Raji (cell line): ENCODE measurements around the gene HYAL2.

Experiments
- POLR2A ChIP-seq: IDR thresholded peaks from 2 replicates; pipeline ENCODE4 v1.6.1; 2011; ENCODE audit warnings: low read depth, low read length, control low read depth; ENCODE audit not compliant: insufficient read depth

The HYAL2 gene

GRCh38 chr3:50278123-50278879, 44.2 kb downstream of the HYAL2 start:
- no peak for TF ChIP-seq POLR2A

DNA sequence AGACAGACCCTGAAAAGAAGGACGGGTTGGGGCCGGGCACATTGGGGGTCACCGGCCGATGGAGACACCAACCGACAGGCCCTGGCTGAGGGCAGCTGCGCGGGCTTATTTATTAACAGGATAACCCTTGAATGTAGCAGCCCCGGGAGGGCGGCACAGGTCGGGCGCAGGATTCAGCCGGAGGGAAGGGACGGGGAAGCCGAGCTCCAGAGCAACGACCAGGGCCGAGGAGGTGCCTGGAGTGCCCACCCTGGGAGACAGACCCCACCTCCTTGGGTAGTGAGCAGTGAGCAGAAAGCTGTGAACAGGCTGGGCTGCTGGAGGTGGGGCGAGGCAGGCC, 45.8 kb downstream of the HYAL2 start:
- no peak for TF ChIP-seq POLR2A

DNA sequence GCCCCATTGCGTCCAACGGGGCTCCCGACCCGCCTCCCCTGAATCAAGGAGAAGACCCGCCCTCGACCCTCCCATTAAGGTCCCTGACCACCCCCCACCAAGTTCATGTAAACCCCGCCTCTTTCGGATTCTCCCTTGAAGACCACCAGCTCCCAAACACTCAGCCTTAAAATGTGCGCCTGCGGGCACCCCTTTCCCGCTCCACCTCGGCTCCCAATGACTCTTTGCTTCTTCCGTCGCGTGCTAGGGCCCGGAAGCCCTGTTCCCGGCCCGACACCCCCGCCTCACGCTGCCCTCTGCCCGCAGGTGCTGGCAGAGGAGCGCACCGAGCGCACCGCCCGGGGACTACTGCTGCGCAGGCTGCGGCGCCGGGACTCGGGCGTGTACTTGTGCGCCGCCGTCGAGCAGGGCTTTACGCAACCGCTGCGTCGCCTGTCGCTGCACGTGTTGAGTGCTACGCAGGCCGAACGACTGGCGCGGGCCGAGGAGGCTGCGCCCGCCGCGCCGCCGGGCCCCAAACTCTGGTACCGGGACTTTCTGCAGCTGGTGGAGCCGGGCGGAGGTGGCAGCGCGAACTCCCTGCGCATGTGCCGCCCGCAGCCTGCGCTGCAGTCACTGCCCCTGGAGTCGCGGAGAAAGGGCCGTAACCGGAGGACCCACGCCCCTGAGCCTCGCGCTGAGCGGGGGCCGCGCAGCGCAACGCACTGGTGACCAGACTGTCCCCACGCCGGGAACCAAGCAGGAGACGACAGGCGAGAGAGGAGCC, 46.4 kb downstream of the HYAL2 start:
- no peak for TF ChIP-seq POLR2A

DNA sequence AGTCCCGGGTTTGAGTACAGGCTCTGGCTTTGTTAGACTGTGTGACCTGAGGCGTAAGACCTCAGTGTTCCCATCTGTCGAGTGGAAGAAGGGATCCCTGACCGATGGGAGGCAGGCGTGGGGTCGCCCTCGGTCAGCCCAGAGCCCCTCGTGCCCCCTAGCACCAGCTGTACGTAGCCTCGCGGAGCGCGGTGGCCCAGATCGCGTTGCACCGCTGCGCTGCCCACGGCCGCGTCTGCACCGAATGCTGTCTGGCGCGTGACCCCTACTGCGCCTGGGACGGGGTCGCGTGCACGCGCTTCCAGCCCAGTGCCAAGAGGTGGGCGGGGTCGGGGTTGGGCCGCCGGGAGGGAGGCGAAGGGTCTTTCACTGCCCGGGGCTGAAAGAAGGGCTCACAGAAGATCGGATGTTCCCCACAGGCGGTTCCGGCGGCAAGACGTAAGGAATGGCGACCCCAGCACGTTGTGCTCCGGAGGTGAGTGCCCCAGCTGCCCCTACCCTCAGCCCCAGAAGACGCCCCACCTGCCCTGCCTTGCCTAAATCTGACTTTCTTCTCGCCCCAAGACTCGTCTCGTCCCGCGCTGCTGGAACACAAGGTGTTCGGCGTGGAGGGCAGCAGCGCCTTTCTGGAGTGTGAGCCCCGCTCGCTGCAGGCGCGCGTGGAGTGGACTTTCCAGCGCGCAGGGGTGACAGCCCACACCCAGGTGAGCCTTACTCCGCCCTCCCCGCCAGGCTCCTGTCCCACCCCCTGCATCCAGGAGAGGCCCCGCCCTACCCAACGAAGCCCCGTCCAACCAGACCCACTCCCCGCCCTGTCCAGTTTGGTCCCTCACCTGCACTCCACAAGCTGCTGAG, 47.2 kb downstream of the HYAL2 start:
- TF ChIP-seq POLR2A = no peak

GRCh38 chr3:50274371-50275104, 48.0 kb downstream of the HYAL2 start:
- TF ChIP-seq POLR2A = no peak

DNA sequence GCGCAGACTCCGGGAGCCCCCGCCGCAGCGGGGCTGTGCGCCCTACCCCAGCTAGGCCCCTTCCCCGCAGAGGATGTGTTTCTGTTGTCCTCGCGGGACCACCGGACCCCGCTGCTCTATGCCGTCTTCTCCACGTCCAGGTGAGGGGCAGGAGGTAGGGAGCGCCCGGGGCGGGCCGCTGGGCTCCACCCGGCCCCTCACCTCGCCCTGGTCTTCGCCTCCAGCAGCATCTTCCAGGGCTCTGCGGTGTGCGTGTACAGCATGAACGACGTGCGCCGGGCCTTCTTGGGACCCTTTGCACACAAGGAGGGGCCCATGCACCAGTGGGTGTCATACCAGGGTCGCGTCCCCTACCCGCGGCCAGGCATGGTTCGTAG, 48.9 kb downstream of the HYAL2 start:
- TF ChIP-seq POLR2A = no peak

DNA sequence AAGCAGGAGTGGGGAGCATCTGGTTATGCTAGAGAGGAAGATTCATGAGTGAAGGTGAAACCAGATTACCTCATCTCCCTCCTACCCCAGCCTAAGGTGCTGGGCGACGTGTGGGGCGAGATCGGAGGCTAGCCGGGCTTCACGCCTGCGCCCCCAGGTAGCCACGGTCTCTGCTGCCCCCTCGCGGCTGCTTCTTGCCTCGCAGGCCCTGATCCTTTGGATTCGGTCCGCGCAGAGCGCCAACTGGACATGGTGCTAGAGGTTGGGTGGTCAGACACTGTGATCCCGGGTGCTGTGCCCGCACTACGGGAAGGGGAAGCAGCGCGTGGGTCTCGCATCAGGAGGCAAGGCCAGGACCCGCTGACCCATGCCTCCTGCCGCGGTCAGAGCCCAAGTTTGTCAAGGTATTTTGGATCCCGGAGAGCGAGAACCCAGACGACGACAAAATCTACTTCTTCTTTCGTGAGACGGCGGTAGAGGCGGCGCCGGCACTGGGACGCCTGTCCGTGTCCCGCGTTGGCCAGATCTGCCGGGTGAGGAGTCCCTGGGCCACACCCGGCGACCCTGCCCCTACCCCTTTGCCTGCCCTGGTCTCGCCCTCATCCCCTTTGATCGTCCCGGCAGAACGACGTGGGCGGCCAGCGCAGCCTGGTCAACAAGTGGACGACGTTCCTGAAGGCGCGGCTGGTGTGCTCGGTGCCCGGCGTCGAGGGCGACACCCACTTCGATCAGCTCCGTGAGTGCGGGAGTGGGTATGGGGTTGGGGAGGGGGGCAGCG, 49.4 kb downstream of the HYAL2 start:
- TF ChIP-seq POLR2A = no peak

DNA sequence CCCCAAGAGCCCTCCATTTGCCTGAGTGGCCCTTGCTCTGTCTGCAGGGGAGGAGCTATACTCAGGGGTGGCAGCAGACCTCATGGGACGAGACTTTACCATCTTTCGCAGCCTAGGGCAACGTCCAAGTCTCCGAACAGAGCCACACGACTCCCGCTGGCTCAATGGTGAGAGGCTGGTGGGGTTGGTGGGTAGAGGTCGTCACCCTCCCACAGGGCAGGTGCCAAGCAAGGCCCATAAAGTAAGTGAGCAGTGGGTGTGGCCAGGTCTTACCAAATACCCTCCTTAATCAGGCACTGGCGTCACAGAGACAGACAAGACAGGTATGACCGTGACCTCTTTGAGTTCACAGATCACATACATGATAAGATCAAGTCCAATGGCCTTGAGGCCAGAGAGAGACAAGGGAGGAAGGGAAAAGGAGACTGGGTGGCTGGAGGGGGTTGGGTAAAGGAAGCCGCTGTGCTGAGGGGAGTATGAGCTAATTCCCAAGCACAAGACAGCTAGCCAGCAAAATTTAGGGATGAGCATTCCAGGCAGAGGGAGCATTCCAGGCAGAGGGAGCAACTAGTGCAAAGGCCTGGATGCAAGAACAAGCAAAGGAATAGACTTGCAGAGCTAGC, 51.1 kb downstream of the HYAL2 start:
- no peak for TF ChIP-seq POLR2A

DNA sequence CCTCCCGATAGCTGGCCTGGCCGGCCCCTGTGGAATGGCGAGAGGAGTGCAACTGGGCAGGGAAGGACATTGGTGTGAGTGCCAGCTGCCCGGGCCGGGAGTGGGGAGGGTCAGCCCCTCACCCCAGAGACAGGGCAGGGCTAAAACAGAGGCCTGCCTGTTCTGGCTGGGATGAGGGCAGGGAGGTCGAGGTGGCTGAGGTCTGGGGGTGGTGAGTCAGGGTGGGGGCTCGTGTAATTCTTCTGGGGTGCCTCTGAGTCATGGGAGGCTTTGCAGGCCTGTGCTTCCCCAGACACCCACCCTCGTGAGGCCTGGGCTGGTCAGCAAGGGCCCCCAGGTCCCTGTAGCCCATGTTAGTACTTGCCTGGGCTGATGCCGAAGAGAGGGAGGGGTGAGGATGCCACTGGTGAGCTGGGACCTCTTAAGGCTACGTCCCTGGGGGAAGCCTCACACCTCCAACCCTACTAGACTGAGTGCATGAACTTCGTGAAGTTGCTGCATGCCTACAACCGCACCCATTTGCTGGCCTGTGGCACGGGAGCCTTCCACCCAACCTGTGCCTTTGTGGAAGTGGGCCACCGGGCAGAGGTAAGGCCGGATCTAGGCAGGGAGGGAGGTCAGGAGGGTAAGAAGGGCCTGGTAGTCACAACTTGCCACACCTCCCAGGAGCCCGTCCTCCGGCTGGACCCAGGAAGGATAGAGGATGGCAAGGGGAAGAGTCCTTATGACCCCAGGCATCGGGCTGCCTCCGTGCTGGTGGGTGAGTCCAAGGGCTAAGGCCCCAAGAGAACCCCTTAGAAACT, 51.9 kb downstream of the HYAL2 start:
- TF ChIP-seq POLR2A = no peak

DNA sequence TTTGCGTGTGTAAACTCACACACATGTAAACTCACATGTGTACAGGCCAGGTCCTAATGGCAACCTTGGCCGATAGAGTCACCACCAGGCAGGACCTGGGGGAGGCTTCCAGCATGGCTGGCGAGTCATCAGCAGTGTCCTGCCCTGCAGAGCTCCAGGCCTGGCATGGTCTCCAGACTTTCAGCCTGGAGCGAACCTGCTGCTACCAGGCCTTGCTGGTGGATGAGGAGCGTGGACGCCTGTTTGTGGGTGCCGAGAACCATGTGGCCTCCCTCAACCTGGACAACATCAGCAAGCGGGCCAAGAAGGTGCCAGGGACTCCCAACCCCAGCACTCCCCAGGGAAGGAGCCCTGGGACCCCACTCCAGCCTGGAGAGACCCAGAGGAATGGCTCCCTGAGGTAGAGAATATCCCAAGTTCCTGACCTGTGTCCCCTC, 52.5 kb downstream of the HYAL2 start:
- TF ChIP-seq POLR2A = no peak

DNA sequence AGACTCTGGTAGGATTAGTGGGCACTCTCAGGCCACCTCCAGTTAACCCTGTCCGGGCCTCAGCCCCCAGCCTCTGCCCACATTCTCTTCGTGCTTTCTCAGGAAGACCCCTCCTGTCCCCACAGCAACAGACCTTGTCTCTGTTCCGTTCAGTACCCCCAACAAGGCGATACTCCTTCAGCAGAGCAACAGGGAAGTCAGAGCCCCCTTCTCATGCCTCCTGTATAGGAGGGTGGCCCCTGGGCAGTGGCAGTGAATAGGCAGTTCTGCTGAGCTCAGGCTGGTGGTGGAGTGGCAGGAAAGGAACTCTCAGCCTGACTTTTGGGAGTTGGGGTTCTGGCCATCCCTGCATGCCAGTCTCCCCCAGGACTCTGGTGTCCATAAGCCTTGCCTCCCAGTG, 53.1 kb downstream of the HYAL2 start:
- TF ChIP-seq POLR2A = no peak

DNA sequence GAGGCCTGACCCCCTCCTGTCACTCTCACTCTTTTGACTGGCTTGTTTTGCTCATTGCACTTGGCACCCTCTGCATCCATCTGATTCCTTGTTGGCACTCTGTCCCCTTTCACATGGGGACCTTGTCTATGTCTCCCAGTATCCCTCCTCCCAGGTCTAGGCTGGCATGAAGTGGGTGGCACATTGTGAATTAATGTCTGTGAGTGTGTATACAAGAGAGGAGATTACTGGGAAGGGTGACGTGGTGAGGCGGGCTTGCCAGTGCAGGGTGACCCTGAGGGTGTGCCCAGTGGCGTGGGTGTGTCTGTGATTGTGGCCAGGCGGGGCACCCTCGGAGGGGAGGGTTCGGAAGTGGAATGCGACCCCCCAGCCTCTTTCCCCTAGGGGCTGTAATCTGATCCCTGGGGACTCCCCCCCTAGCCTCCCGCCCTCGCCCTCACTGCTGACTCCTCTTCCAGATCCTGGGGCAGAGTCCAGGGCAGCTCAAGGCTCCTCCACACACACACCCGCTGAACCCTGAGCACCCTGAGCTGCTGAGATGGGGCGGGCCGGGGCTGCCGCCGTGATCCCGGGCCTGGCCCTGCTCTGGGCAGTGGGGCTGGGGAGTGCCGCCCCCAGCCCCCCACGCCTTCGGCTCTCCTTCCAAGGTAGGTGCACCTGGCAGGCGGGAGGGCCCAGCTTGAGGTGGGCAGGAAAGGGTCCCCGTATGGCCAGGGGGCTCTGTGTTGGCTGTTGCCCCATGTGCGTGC, 53.7 kb downstream of the HYAL2 start, which contains the start of gene SEMA3B:
TSS of gene SEMA3B (plus strand) at position 445 of the 749 bp plus-strand sequence. CDS start at position 539, 94 bp downstream.
- no peak for TF ChIP-seq POLR2A
